ENCODE measurements around the gene OR4K1.

DNA sequence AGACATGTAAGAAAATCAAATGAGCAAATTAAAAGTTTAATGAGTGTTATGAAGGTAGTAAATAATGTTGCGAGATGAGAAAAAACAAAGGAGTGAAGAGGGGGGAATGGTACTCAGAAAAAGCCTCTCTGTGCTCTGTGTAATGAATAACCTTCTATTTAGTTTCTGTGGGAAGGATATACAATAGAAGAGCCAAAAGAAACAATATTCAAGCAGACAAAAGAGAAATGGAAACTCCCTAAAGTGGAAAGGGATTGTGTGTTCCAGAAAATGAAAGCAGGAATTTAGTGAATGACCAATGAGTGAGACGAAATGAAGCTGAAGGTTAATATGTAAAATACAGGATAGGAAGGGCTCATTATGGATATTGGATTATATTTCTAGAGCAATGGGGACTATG is 18.5 kb downstream of the OR4K1 start:
- TF ChIP-seq EP300 (IDR thresholded peaks at IDR 0.05; ENCODE audit: low read depth) (no peak), POLR2AphosphoS5 (IDR thresholded peaks at IDR 0.05) (no peak)
- TF ChIP-seq, protein P1, sequence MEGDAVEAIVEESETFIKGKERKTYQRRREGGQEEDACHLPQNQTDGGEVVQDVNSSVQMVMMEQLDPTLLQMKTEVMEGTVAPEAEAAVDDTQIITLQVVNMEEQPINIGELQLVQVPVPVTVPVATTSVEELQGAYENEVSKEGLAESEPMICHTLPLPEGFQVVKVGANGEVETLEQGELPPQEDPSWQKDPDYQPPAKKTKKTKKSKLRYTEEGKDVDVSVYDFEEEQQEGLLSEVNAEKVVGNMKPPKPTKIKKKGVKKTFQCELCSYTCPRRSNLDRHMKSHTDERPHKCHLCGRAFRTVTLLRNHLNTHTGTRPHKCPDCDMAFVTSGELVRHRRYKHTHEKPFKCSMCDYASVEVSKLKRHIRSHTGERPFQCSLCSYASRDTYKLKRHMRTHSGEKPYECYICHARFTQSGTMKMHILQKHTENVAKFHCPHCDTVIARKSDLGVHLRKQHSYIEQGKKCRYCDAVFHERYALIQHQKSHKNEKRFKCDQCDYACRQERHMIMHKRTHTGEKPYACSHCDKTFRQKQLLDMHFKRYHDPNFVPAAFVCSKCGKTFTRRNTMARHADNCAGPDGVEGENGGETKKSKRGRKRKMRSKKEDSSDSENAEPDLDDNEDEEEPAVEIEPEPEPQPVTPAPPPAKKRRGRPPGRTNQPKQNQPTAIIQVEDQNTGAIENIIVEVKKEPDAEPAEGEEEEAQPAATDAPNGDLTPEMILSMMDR (IDR thresholded peaks at IDR 0.05) = no peak

All from transverse colon (tissue), 4 donors.